IgD-negative memory B cell (primary cell): ENCODE results near the gene MRPS21. TPM values are rescaled to one million over a fixed set of nuclear protein-coding genes. Genes with fewer than 3 reads are reported as not detected.

ENCODE experiments used
- H3K27ac Mint-ChIP-seq, 3 donors: one replicate each; pipeline ENCODE4 v1.8.0; 2020 to 2022; ENCODE audit warnings: mild to moderate bottlenecking in 3 of 3, mixed read lengths in 3 of 3, moderate library complexity in 1 of 3
- H3K27me3 Mint-ChIP-seq: one replicate; pipeline ENCODE4 v1.8.0; 2021; ENCODE audit warnings: mixed read lengths
- H3K36me3 Mint-ChIP-seq: one replicate; pipeline ENCODE4 v1.8.0; 2020; ENCODE audit warnings: mild to moderate bottlenecking, mixed read lengths
- H3K4me1 Mint-ChIP-seq, 3 donors: one replicate each; pipeline ENCODE4 v1.8.0; 2020 to 2022; ENCODE audit warnings: mixed read lengths in 3 of 3, mild to moderate bottlenecking in 1 of 3
- H3K4me3 Mint-ChIP-seq, 4 donors: one replicate each; pipeline ENCODE4 v1.8.0; 2020 to 2022; ENCODE audit warnings: mild to moderate bottlenecking in 4 of 4, mixed read lengths in 4 of 4, moderate library complexity in 3 of 4
- H3K9me3 Mint-ChIP-seq, 3 donors: one replicate each; pipeline ENCODE4 v1.8.0; 2020 to 2021; ENCODE audit warnings: mixed read lengths in 3 of 3, mild to moderate bottlenecking in 1 of 3
- polyA plus RNA-seq: library from polyadenylated mRNA; unstranded; fragments of 300-500 nt; fragmentation: Illumina TruSeq; gene quantifications from one replicate; pipeline ENCODE4 v1.2.3, GENCODE V29; 2021

Gene MRPS21
- 79.3 TPM for polyA plus RNA-seq

DNA sequence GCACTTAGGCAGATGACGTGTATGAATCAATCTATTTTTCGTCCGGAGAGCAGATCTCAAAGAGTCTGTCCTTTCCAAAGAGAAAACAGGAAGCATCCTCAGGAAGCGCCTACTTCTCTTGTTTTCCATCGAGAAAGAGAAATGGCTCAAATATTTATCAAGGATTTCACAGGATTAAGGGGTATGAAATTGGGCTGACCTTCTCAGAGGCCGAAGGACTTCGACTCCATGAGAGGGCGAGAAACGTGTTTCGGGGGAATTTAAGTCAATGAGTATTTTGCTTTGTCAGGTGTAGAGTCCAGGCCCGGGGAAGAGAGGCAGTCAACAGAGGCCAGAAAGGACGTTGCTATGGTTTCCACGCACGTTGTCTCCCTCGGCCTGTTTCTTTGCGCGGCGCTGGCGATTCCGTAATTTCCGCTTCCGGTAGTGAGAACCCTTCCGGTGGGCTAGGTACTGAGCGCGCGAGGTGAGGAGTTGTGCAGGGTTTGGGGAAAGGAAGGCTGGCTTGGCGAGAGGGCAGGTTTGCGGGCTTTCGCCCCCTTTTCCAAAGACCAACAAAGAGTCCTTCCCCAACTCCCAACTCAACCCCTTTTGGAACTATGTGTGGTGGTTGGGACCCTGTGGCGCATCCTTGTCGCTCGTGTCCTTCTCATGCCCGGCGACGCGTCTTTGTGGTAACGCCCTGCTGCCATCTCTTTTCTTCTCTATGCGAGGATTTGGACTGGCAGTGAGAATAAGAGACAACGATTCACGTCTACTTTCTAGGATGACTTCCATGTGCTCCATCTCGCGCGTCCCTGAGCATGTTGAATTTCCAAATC lies at the start of gene MRPS21:
TSS of gene MRPS21 (plus strand) at position 429 of the 821 bp plus-strand sequence. CDS start 506 bp downstream, outside the sequence.
- Mint-ChIP-seq H3K27ac (peak within 1 kb of the TSS; percentile 96 to 97 (median 97)), H3K4me3 (peak within 1 kb of the TSS; percentile 91 to 98 (median 96)), H3K27me3 (no peaks in the 10 kb centered on the region), H3K36me3 (peaks cover 2% of the 10 kb centered on the region), H3K4me1 (peaks cover 18 to 33% (median 25%) of the 10 kb centered on the region in 3 donors), H3K9me3 (no peaks in the 10 kb centered on the region)

DNA sequence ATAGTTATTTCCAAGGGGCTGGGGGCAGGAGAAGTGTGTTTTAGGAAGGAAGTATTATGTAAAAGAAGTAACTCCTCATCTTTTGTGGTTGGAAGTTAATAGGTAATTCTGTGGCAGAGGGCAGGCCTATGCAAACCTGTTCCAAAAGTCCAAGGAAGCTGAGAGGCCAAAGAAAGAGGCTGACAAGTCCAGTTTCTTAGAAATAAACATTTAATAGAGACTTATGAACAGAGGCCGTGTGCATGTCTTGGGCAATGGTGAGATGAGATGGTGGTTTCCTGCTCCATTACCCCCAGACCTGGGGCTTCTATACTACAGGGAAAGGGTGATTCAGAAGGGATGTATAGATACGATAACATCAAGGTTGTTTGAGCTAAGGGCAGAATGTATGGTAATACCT lies 43.7 kb upstream of the MRPS21 start:
- no peak overlapping the region for H3K27ac Mint-ChIP-seq
- H3K36me3 Mint-ChIP-seq: peaks cover 4% of the 10 kb centered on the region
- H3K4me3 Mint-ChIP-seq: no peak overlapping the region
- H3K9me3 Mint-ChIP-seq: no peaks in the 10 kb centered on the region
- peaks cover 1% of the 10 kb centered on the region for H3K27me3 Mint-ChIP-seq
- H3K4me1 Mint-ChIP-seq: no peaks in the 10 kb centered on the region

DNA sequence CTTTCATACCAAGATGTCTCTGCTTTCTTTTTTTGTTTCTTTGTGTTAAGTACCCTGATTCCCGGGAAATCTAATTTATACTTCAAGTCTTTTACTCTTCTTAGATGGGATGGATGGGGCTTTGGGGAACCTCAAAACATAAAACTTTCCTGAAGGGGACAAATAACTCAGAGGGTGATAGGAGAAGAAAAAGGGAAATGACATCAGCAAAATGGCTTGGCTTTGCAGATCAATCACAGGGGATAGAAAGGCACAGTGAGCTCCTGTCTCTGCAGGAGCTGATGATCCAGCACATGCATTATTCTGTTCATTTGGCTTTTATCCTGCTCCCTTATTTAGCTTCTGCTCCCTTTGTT lies 37.5 kb upstream of the MRPS21 start:
- Mint-ChIP-seq H3K36me3 (peaks cover 6% of the 10 kb centered on the region), H3K4me1 (peaks cover 7 to 11% (median 8%) of the 10 kb centered on the region in 3 donors), H3K9me3 (no peaks in the 10 kb centered on the region), H3K27ac (peak overlapping the region in 1 of 3 donors; percentile 32), H3K27me3 (peaks cover 38% of the 10 kb centered on the region), H3K4me3 (peak overlapping the region in 3 of 4 donors; percentile 10 to 72 (median 13))

DNA sequence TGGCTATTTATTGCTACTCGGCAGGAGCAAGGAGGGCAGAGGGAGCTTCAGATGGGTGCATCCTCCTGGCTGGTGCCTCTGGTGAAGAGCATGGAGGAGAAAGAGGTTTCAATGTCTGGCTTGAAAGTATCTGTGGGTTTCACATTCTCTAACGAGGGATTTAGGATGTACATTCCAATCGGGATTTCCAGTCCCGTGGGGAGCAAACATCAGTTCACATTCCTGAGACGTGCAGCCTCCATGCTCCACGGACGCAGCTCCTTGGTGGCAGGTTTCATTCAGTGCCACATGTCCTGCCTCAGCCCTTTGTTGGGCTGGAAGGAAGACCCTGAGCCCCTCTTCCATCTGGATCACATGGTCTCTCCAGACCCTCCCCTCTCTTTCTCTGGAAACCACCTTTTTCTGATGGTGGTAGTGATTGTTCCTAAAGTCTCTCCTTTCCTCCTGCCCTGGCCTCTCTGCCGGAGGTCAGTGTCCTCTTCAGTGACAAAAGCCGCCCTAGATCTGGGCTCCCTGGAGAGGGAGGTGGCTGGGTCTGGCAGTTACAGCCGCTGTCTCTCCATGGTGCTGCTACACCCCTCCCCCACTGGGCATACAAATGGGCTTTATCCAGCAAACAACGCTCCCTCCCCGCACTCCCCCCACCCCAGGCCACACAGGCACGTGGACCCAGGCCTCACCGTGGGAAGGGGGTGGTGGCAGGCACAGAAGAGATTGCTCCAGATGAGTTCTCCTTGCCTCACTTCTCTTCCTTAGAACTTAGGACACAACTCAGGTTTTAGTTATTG lies 36.9 kb upstream of the MRPS21 start:
- Mint-ChIP-seq H3K4me1 (peaks cover 7 to 11% (median 9%) of the 10 kb centered on the region in 3 donors), H3K36me3 (peaks cover 6% of the 10 kb centered on the region), H3K4me3 (peak overlapping the region in 2 of 4 donors; percentile 13 to 31), H3K27ac (no peak overlapping the region), H3K27me3 (peaks cover 38% of the 10 kb centered on the region), H3K9me3 (no peaks in the 10 kb centered on the region)

DNA sequence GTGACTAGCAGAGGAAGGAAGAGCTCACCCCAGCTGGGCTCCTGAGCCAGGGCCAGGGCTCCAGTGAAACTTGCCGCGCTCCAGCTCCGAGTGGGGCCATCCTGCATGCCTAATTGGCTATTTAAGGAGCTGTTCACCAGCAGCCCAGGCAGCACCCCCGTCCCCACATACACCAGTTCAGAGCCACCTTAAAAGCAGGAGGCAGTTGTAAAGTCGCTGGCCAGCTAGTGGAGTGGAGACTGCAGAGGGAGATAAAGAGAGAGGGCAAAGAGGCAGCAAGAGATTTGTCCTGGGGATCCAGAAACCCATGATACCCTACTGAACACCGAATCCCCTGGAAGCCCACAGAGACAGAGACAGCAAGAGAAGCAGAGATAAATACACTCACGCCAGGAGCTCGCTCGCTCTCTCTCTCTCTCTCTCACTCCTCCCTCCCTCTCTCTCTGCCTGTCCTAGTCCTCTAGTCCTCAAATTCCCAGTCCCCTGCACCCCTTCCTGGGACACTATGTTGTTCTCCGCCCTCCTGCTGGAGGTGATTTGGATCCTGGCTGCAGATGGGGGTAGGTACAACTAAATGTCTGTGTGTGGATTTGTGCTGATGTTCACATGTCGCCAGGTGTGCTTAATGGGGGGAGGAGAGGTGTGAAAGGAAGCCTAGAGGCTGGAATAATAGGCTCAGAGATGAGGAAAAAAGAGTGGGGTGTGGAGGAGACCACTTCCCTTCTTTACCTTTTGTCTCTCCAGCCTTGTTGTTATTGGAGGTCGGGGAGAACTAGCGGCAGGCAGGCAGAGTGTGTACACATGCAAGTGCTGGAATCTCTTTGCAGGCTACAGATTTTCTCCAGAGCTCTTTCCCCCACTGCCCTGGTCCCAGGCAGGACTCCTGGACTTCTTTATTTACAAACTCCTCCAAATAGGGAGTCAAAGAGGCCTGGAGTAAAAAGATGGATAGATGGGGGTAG lies 35.8 kb upstream of the MRPS21 start, which contains the start of gene CA14:
TSS of gene CA14 (plus strand) at position 151 of the 962 bp plus-strand sequence. CDS start at position 506, 355 bp downstream.
- Mint-ChIP-seq H3K4me3 (peak within 1 kb of the TSS in 1 of 4 donors; percentile 31), H3K27ac (peak within 1 kb of the TSS in 1 of 3 donors; percentile 23), H3K9me3 (no peaks in the 10 kb centered on the region), H3K36me3 (peaks cover 6% of the 10 kb centered on the region), H3K4me1 (peaks cover 10 to 15% (median 10%) of the 10 kb centered on the region in 3 donors), H3K27me3 (peaks cover 36% of the 10 kb centered on the region)

DNA sequence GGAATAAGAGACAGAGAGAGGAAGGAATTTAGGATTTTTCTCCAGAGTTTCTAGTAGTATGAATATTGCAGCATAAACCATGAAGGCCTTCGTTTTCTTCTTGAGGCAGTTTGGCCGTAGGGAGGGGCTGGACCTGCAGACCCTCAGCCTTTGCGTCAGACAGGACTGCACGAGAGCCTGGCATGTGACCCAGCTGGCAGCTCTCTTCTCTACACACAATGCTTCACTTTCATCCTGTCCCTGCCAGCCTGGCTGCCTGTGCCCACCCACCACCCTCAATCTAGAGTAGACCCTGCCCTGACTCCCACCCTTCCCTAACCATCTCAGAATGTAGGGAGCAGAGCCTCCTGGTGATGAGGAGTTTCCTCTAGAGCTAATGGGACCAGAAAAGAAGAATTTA lies 34.4 kb upstream of the MRPS21 start:
- peaks cover 36% of the 10 kb centered on the region for H3K27me3 Mint-ChIP-seq
- H3K36me3 Mint-ChIP-seq: peaks cover 2% of the 10 kb centered on the region
- no peak overlapping the region for H3K4me3 Mint-ChIP-seq
- peaks cover 10 to 18% (median 11%) of the 10 kb centered on the region in 3 donors for H3K4me1 Mint-ChIP-seq
- peak overlapping the region in 1 of 3 donors; percentile 23 for H3K27ac Mint-ChIP-seq
- no peaks in the 10 kb centered on the region for H3K9me3 Mint-ChIP-seq

DNA sequence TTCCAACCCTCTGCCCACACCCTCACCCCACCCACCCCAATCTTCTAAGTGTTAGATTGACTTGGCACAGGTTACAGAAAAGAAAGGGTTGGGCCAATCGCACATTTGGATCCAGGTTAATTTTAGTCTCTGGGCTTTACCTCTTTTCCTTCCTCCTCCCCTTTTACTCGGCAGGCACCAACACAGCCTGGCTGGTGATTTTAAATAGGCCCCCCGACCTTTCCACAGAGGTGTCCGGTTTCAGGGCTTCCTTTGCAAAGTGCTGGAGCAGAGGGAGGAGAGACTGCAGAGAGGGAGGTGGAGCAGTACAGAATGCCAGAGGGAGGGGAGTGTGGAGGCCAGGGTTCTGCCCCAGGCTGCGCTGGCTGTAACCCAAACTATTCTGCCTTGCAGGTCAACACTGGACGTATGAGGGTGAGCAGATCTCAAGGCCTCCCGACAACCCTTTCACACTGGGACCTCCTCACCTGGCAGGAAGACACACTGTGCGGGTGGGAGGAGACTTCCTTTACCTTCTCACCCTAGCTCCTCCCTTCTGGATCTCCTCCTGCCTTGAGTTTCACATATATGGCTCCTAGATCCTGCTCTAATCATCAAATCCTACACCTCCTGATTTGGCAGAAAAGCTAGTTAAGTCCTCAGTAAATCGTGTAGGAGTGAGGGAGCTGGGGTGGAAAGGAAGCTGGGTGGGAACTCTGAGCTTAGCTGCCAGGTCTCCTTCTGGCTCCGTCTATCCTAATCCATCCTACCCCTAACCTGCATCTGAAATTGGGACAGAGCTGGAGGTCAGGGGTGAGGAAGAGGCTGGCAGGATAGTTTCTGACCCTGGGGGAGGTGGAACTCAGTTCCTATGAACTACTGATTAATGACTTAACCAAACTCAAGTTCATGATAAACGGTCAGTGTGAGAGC lies 33.6 kb upstream of the MRPS21 start:
- Mint-ChIP-seq H3K27me3 (peaks cover 36% of the 10 kb centered on the region), H3K4me3 (no peak overlapping the region), H3K36me3 (peaks cover 2% of the 10 kb centered on the region), H3K27ac (no peak overlapping the region), H3K9me3 (no peaks in the 10 kb centered on the region), H3K4me1 (peaks cover 10 to 18% (median 11%) of the 10 kb centered on the region in 3 donors)

DNA sequence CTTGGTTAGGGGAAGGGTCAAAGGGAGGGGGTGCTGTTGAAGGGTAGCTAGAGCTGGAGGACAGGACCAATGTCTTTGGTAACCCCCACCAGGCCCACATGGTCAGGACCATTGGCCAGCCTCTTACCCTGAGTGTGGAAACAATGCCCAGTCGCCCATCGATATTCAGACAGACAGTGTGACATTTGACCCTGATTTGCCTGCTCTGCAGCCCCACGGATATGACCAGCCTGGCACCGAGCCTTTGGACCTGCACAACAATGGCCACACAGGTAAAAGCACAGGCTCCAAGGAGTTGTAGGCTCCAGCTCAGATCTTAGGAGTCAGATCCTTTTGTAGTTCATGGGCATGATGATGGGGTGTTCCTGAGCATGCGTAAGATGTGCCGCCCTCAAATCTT lies 32.3 kb upstream of the MRPS21 start:
- H3K4me3 Mint-ChIP-seq: peak overlapping the region in 1 of 4 donors; percentile 72
- H3K27ac Mint-ChIP-seq: no peak overlapping the region
- H3K9me3 Mint-ChIP-seq: no peaks in the 10 kb centered on the region

DNA sequence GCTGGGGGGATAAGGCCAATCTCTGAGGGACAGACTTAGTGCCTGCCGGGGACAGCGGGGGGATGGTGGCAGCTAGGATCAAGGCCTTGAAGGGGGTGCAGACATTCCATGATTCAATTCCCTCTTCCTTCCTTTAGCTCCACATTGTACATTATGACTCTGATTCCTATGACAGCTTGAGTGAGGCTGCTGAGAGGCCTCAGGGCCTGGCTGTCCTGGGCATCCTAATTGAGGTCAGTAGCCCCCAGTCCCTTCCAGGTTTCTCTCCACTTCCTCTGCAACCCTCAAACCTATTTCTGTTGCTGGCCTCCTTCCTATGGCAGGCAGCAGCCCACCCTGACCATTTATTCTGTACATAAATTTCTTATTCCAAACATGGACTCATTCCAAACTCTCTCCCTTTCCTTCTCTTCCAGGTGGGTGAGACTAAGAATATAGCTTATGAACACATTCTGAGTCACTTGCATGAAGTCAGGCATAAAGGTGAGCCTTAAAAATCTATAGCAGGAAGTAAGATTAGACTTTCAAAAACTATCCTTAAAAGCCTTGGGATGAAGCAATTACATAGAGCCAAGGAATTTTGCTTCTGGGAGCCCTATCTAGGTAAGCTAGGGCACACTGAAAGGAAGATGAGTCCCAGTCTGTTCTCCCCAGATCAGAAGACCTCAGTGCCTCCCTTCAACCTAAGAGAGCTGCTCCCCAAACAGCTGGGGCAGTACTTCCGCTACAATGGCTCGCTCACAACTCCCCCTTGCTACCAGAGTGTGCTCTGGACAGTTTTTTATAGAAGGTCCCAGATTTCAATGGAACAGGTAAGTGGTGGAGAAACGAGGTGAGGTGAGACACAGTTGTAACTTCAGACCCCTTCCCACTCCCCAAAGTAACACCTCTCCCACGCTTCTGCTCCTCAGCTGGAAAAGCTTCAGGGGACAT lies 31.0 kb upstream of the MRPS21 start:
- Mint-ChIP-seq H3K27ac (peak overlapping the region in 2 of 3 donors; percentile 50 to 88), H3K36me3 (peaks cover 2% of the 10 kb centered on the region), H3K27me3 (peaks cover 19% of the 10 kb centered on the region), H3K4me1 (peaks cover 8 to 14% (median 9%) of the 10 kb centered on the region in 3 donors), H3K4me3 (peak overlapping the region in 1 of 4 donors; percentile 58), H3K9me3 (no peaks in the 10 kb centered on the region)

More for the DNA sequence above, 32.3 kb upstream of the MRPS21 start:
- Mint-ChIP-seq H3K27me3 (peaks cover 31% of the 10 kb centered on the region), H3K4me1 (peaks cover 3 to 8% (median 4%) of the 10 kb centered on the region in 3 donors), H3K36me3 (no peaks in the 10 kb centered on the region)

DNA sequence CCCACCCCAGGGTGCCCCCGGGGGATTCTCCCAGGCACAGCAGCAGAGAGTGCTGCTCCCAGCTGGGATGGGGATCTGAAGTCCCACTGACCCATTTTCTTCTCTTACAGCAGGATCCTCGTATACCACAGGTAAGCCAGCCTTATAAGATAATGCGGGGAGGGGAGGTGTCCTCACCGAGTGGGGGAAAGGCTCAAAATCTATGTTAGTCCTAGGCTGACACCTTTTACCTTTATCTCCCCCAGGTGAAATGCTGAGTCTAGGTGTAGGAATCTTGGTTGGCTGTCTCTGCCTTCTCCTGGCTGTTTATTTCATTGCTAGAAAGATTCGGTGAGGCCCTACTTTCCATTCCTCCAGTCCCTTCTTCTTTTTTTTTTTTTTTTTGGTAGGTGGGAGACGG lies 30.1 kb upstream of the MRPS21 start:
- H3K4me1 Mint-ChIP-seq: peaks cover 15 to 21% (median 16%) of the 10 kb centered on the region in 3 donors
- H3K27me3 Mint-ChIP-seq: peaks cover 13% of the 10 kb centered on the region
- peak overlapping the region in 1 of 3 donors; percentile 88 for H3K27ac Mint-ChIP-seq
- H3K4me3 Mint-ChIP-seq: no peak overlapping the region
- no peaks in the 10 kb centered on the region for H3K9me3 Mint-ChIP-seq
- peaks cover 2% of the 10 kb centered on the region for H3K36me3 Mint-ChIP-seq

DNA sequence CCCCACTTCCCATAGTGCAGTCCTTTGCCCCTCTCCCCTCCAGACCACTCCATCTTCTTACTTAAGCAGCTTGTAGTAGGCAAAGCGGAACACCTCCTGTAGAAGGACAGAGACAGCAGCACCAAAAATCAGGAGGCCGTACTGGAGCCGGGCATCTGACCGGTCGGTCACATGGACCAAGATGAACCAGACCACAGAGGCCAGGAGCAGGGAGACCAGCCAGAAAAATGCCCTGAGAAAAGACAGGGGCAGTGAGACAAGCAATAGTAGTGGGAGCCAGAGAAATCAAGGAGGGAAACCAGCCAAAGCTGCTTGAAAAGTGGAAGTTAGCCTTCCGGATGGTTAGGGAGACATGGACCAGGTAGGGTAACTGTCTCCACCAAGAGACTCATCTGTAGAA lies 25.8 kb upstream of the MRPS21 start:
- peaks cover 3% of the 10 kb centered on the region for H3K36me3 Mint-ChIP-seq
- peak overlapping the region; percentile 96 to 99 (median 98) for H3K27ac Mint-ChIP-seq
- H3K27me3 Mint-ChIP-seq: no peaks in the 10 kb centered on the region

DNA sequence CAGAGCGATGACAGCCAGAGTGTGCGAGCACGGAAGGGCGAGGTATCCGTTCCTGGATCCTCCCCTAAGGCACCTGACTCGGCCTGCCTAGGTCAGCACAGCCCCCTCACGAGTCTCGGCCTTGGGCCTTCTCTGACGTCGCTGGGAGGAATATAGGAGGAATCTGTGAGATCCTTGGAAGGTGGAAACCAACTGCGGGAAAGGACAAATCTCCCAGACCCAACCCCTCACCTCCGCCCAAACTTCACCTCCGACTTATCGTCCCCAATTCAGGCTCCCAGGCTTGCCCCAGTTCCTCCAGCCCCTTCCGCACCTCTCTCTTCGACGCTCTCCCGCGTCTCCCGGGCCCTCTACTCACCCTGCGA lies 25.3 kb upstream of the MRPS21 start:
- Mint-ChIP-seq H3K4me3 (peak overlapping the region; percentile 95 to 99 (median 98)), H3K4me1 (peaks cover 20 to 25% (median 22%) of the 10 kb centered on the region in 3 donors), H3K9me3 (no peaks in the 10 kb centered on the region), H3K27me3 (no peaks in the 10 kb centered on the region), H3K27ac (peak overlapping the region; percentile 96 to 99 (median 98)), H3K36me3 (peaks cover 4% of the 10 kb centered on the region)

More for the DNA sequence above, 25.8 kb upstream of the MRPS21 start:
- Mint-ChIP-seq H3K4me1 (peaks cover 22 to 27% (median 23%) of the 10 kb centered on the region in 3 donors), H3K4me3 (peak overlapping the region; percentile 95 to 99 (median 98)), H3K9me3 (no peaks in the 10 kb centered on the region)
